Measurements from ENCODE around the gene ELP5. TPM values are rescaled to one million over a fixed set of nuclear protein-coding genes. Genes with fewer than 3 reads are reported as not detected.

ELP5 gene, protein sequence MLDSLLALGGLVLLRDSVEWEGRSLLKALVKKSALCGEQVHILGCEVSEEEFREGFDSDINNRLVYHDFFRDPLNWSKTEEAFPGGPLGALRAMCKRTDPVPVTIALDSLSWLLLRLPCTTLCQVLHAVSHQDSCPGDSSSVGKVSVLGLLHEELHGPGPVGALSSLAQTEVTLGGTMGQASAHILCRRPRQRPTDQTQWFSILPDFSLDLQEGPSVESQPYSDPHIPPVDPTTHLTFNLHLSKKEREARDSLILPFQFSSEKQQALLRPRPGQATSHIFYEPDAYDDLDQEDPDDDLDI
- total RNA-seq, result 10 to 100 TPM; 14.9 to 21.8 (median 16.6) TPM

DNA sequence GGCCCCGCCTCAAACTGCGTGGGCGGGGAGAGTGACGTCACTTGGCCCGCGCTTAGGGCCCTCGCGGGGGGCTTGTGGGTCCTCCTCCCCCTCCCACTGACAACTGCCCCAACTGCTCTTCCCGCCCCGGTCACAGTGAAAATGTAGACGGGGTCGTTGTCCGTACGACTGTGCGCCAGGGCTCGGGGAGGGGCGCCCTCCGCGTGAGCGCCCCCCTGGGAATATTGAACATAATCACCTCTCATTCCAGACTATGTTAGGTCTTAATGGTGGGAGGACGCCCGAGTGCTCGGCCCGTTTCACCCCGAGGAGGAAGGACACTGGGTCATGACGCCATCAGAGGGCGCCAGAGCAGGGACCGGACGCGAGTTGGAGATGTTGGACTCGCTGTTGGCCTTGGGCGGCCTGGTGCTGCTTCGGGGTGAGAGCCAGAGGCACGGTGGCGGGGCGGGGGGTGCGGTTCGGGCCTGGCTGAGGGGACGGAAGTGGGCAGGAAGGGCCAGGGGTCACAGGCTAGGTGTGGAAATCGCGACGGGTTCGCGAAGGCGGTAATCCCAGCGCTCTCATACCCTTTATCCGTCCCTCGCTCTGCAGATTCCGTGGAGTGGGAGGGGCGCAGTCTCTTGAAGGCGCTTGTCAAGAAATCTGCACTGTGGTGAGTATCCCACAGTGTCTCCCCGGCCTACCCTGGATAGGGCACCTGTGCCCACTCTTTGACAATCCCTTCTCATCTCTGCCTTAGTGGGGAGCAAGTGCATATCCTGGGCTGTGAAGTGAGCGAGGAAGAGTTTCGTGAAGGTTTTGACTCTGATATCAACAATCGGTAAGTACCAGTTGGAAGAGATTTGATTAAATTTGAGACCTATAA lies at the start of gene ELP5:
Gene ELP5, plus strand, starts transcription at position 40 of the 868 bp plus-strand sequence. Its CDS starts 336 bp downstream, at position 376.
- 4 to 18% methylated on average over 3 to 15 of the region's 55 CpGs for WGBS, 2 donors
- peak in 2 of 4 donors; percentile 42 to 65 for TF ChIP-seq POLR2A (IDR thresholded peaks at IDR 0.05)
- TF ChIP-seq, protein P1, sequence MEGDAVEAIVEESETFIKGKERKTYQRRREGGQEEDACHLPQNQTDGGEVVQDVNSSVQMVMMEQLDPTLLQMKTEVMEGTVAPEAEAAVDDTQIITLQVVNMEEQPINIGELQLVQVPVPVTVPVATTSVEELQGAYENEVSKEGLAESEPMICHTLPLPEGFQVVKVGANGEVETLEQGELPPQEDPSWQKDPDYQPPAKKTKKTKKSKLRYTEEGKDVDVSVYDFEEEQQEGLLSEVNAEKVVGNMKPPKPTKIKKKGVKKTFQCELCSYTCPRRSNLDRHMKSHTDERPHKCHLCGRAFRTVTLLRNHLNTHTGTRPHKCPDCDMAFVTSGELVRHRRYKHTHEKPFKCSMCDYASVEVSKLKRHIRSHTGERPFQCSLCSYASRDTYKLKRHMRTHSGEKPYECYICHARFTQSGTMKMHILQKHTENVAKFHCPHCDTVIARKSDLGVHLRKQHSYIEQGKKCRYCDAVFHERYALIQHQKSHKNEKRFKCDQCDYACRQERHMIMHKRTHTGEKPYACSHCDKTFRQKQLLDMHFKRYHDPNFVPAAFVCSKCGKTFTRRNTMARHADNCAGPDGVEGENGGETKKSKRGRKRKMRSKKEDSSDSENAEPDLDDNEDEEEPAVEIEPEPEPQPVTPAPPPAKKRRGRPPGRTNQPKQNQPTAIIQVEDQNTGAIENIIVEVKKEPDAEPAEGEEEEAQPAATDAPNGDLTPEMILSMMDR (IDR thresholded peaks at IDR 0.05), result peak in 4 of 6 experiments; percentile 4 to 25 (median 14)
- H3K4me1 ChIP-seq, result peaks cover 28 to 53% (median 31%) of the 10 kb centered on the region in 3 donors
- H3K27ac ChIP-seq, result peak within 1 kb of the TSS; percentile 96 to 100 (median 98)
- H3K27me3 ChIP-seq, result no peaks in the 10 kb centered on the region
- no peaks in the 10 kb centered on the region for H3K9me3 ChIP-seq
- intact Hi-C loops (cut with DNase I), result no loop called here
- peak; percentile 76 for DNase-seq
- peaks cover under 1 to 41% (median 20%) of the 10 kb centered on the region in 3 donors for H3K36me3 ChIP-seq
- H3K4me3 ChIP-seq, result peak within 1 kb of the TSS; percentile 89 to 99 (median 96)

DNA sequence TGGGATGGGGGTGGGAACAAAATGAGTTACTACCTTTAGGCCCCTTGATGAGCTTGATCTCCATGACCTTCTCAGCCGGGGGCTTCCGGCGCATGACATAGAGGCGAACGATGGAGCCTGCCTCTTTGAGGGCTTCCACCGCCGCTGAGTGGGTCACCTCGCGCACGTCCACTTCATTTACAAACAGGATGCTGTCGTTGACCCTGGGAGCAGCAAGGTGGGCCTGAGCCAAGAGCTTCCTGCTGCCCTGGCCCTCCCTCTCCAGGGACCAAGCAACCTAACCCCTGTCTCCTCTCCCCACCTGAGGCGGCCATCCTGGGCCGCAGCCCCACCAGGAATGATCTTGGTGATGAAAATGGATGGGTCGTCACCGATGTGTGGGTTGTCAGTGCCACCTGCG lies 48.6 kb upstream of the ELP5 start:
- Histone ChIP-seq H3K4me1 (peaks cover 3 to 19% (median 7%) of the 10 kb centered on the region in 3 donors), H3K27ac (no peak overlapping the region), H3K27me3 (no peaks in the 10 kb centered on the region), H3K36me3 (peaks cover 0 to 36% (median 7%) of the 10 kb centered on the region in 3 donors), H3K4me3 (no peak overlapping the region), H3K9me3 (no peaks in the 10 kb centered on the region)
- TF ChIP-seq POLR2A (IDR thresholded peaks at IDR 0.05), result no peak
- 95 to 100% methylated on average over 1 to 11 of the region's 16 CpGs for WGBS, 2 donors
- intact Hi-C loops (cut with DNase I), result no loop called here
- no peak for DNase-seq

DNA sequence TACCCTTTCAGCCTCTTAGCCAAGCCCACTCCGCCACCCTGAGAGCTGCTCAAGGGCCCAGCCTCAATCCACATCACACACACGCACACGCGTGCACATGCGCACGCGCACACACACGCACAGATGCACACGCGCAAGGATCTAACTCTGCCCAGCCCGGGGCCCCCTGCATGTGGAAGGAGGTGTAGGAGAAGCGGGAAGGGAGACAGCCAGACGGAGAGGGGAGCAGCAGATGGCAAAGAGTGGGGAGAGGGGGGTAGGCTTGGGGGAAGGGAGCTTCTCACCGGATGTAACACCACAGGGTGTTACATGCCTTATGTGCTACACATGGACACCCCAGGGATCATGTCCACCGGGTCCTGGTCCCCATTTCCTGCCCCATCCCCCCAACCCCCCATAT lies 47.7 kb upstream of the ELP5 start:
- WGBS, 2 donors, result 55 to 68% methylated on average over 7 to 8 of the region's 15 CpGs
- H3K36me3 ChIP-seq, result peaks cover 0 to 36% (median 7%) of the 10 kb centered on the region in 3 donors
- peak overlapping the region in 3 of 4 donors; percentile 52 to 66 (median 52) for H3K4me3 ChIP-seq
- no peaks in the 10 kb centered on the region for H3K27me3 ChIP-seq
- H3K27ac ChIP-seq, result peak overlapping the region in 3 of 4 donors; percentile 71 to 79 (median 78)
- TF ChIP-seq, protein P1 (IDR thresholded peaks at IDR 0.05), result no peak
- no peak for TF ChIP-seq POLR2A (IDR thresholded peaks at IDR 0.05)
- intact Hi-C loops (cut with DNase I), result no loop called here
- peaks cover 3 to 19% (median 7%) of the 10 kb centered on the region in 3 donors for H3K4me1 ChIP-seq
- H3K9me3 ChIP-seq, result no peaks in the 10 kb centered on the region
- no peak for DNase-seq

DNA sequence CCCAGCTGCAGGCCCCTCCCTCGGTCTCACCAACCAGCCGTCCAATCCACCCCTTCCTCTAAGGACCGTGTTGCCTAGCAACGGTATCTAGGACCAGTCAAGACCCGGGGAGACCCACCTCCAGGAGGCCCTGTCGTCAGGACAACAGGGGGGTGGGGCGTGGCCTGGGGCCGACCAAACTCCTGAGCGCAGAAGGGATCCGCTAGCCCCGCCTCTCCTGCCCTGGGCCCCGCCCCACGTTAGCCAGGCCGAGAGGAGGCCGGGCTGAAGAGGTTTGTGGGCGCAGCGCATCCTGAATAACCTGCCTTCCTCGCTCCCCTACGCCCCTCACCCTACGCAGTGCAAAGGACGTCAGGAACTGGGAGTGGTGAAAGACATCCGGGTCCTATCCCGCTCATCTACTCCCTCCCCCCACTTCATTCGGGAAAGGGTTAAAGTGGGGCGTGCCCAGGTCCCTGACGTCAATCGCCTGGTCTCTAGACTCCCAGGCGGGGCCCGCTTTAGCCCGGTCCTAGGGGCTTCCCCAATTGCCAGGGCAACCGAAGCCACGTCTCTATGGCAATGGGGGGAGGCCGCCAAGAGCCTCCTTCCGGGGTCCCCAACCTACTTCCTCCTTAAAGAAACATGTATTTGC lies 47.1 kb upstream of the ELP5 start:
- peaks cover 0 to 34% (median 7%) of the 10 kb centered on the region in 3 donors for H3K36me3 ChIP-seq
- H3K4me1 ChIP-seq, result peaks cover 3 to 19% (median 7%) of the 10 kb centered on the region in 3 donors
- WGBS, 2 donors, result 4 to 22% methylated on average over 11 to 13 of the region's 34 CpGs
- no peaks in the 10 kb centered on the region for H3K9me3 ChIP-seq
- peak in 2 of 4 donors; percentile 14 to 17 for TF ChIP-seq POLR2A (IDR thresholded peaks at IDR 0.05)
- TF ChIP-seq, protein P1 (IDR thresholded peaks at IDR 0.05), result no peak
- peak; percentile 62 for DNase-seq
- H3K27me3 ChIP-seq, result no peaks in the 10 kb centered on the region
- H3K27ac ChIP-seq, result peak overlapping the region; percentile 53 to 79 (median 74)
- intact Hi-C loops (cut with DNase I), result no loop called here
- H3K4me3 ChIP-seq, result peak overlapping the region; percentile 24 to 66 (median 52)

DNA sequence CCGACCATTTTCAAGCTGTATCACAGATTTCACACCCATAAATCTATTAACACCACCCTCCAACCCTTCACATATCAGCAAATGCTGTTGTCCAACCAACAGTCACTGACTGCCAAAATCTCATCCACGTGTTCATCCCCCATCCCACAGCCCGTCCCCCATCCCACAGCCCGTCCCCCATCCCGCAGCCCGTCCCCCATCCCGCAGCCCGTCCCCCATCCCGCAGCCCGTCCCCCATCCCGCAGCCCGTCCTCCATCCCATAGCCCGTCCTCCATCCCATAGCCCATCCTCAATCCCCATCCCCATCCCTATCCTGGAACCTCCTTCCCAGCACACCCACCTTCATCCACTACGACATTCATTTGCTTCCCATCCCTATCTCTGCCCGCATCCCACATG lies 46.5 kb upstream of the ELP5 start:
- no peak for TF ChIP-seq POLR2A (IDR thresholded peaks at IDR 0.05)
- TF ChIP-seq, protein P1 (IDR thresholded peaks at IDR 0.05), result no peak
- intact Hi-C loops (cut with DNase I), result no loop called here
- H3K9me3 ChIP-seq, result no peaks in the 10 kb centered on the region
- 50 to 62% methylated on average over 15 of the region's 15 CpGs for WGBS, 2 donors
- no peak for DNase-seq
- peaks cover 0 to 28% (median 7%) of the 10 kb centered on the region in 3 donors for H3K36me3 ChIP-seq
- H3K27ac ChIP-seq, result peak overlapping the region; percentile 53 to 79 (median 74)
- H3K4me3 ChIP-seq, result peak overlapping the region in 3 of 4 donors; percentile 52 to 66 (median 52)
- peaks cover 3 to 19% (median 7%) of the 10 kb centered on the region in 3 donors for H3K4me1 ChIP-seq
- no peaks in the 10 kb centered on the region for H3K27me3 ChIP-seq

Measured in esophagus squamous epithelium (tissue), 5 donors.